VCaP (cell line): Measurements from ENCODE around the gene MBD3L3.
A peak's percentile ranks its signal among the peaks of the same experiment; 100 is the strongest.
"Not testable (repeated sequence)": the region's sequence is repeated elsewhere in the genome, so short reads cannot be mapped to it uniquely, and the experiment has no call there.

Experiments used
- H3K27ac ChIP-seq: fragments of 450-650 bp; 2 replicates; pipeline ENCODE4 v1.5.1; 2017
- CTCF ChIP-seq: fragments of 450-650 bp; conservative IDR thresholded peaks from 2 replicates; pipeline ENCODE4 v1.5.1; 2017; ENCODE audit warnings: mild to moderate bottlenecking, moderate library complexity

Gene MBD3L3

GRCh38 chr19:7069042-7069903, 10.8 kb upstream of the MBD3L3 start, which contains the start of gene ZNF557:
Gene ZNF557 (plus strand): TSS chr19:7069703. CDS start chr19:7075075, 5,372 bp downstream.
- peak within 1 kb of the TSS; percentile 69 for H3K27ac ChIP-seq
- TF ChIP-seq CTCF: no peak

DNA sequence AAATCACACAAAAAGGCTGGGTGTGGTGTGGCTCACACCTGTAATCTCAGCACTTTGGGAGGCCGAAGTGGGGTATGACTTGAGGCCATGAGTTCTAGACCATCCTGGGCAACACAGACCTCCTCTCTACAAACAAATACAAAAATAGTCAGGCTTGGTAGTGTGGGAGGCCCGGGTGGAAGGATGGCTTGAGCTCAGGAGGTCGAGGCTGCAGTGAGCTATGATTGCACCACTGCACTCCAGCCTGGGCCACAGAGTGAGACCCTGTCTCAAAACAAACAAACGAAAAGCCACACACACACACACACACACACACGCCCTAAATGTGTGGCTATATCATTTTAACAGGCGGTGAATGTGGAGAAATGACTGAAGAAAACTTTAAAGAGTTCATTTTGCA, 10.1 kb upstream of the MBD3L3 start:
- no peak for TF ChIP-seq CTCF
- H3K27ac ChIP-seq: peak overlapping the region; percentile 69; the same call in 1 of the 2 replicates

- TF ChIP-seq CTCF: no peak
- H3K27ac ChIP-seq: no peak overlapping the region
Measured at GRCh38 chr19:7067716-7068115, 9.2 kb upstream of the MBD3L3 start.

DNA sequence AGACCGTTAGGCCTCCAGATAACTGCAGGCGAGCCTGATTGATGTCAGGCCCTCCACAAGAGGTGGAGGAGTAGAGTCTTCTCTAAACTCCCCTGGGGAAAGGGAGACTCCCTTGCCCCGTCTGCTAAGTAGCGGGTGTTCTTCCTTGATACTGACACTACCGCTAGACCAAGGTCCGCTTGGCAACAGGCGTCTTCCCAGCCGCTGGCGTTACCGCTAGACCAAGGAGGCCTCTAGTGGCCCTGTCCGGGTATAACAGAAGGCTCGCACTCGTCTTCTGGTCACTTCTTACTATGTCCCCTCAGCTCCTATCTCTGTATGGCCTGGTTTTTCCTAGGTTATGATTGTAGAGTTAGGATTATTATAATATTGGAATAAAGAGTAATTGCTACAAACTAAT, 8.6 kb upstream of the MBD3L3 start:
- TF ChIP-seq CTCF: peak; percentile 26; the same call in 1 of the 2 replicates
- not testable (repeated sequence) for H3K27ac ChIP-seq

GRCh38 chr19:7063764-7064418, 5.4 kb upstream of the MBD3L3 start:
- no peak for TF ChIP-seq CTCF
- no peak overlapping the region for H3K27ac ChIP-seq

DNA sequence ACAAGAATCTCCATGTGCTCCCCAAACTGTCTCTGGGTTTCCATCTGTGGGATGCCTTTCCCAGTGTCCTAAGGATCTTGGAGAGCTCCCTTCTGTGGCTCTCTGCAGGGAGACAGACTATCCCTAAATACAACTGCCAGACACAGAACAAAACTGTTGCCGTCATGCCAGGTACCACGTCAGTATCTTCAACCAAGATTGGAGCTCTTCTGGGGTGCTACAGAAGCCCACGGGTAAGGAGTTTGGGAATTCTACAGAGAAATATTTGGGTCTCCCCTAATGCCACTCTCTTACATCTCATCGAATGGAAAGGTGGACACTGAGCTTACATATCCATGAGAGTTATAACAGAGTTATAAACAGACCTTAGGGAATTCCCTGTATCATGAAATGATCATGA, 4.9 kb upstream of the MBD3L3 start:
- H3K27ac ChIP-seq: no peak overlapping the region
- TF ChIP-seq CTCF: no peak

DNA sequence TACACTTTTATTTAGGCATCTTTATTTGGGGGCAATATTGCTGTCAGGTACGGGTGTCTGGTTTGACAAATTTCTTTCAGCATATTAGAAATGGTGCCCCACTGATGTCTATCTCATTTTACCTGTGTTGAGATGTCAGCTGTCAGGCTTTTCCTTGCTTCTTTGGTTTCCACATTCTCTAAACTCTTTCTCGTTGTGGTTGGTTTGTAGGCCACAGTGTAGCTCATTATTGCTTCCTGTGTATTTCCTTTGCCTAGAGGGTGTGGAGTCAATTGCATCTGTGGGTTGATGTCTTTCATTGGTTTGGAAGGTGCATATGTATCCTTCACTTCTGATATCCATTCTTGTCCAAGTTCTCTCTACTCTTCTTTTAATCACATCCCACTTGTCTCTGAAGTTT, 1.5 kb upstream of the MBD3L3 start:
- not testable (repeated sequence) for H3K27ac ChIP-seq

- not testable (repeated sequence) for H3K27ac ChIP-seq
Measured at GRCh38 chr19:7056371-7056770, 2.1 kb downstream of the MBD3L3 start.

DNA sequence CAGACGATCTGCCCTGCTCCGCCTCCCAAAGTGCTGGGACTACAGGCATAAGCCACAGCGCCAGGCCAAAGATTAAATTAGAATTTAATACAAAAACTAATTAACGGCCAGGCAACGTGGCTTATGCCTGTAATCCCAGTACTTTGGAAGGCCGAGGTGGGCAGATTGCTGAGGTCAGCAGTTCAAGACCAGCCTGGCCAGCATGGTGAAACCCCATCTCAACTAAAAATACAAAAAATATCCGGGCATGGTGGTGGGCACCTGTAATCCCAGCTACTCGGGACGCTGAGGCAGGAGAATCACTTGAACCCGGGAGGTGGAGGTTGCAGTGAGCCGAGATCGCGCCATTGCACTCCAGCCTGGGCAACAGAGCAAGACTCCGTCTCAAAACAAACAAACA, 2.8 kb downstream of the MBD3L3 start:
- H3K27ac ChIP-seq: not testable (repeated sequence)

DNA sequence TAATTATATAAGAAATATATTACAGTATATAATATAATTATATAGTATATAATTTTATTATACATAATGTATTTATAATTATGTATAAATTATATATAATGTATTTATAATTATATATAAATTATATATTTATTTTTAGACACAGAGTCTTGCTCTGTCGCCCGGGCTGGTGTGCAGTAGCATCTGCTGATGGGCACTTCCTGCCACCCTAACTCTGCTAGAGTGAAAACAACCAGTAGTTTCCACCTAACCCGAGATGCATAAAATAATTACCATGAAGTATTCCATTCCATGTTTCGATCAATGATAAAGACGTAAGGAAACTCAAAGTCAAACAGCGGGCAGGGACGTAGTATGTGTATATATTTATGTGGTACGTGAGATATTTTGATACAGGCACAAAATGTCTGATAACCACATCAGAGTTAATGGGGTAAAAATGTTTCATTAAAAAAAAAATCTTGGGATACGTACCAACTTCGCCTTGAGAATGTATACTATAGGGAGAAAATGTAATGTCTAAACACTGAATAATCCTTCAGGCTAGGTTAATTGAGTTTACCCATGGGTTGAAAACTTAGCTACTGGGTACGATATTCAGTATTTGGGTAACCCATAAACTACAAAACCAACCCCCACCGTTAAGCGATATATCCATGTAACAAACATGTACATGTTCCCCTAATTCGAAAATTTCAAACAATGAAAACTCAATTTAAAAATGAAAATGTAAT, 3.7 kb downstream of the MBD3L3 start:
- not testable (repeated sequence) for H3K27ac ChIP-seq

DNA sequence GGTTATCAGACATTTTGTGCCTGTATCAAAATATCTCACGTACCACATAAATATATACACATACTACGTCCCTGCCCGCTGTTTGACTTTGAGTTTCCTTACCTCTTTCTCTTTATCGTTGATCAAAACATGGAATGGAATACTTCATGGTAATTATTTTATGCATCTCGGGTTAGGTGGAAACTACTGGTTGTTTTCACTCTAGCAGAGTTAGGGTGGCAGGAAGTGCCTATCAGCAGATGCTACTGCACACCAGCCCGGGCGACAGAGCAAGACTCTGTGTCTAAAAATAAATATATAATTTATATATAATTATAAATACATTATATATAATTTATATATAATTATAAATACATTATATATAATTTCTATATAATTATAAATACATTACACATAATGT, 5.6 kb downstream of the MBD3L3 start:
- H3K27ac ChIP-seq: not testable (repeated sequence)

- not testable (repeated sequence) for H3K27ac ChIP-seq
Measured at GRCh38 chr19:7051421-7051820, 7.1 kb downstream of the MBD3L3 start.

GRCh38 chr19:7049021-7049420, 9.5 kb downstream of the MBD3L3 start, which contains the start of gene MBD3L2:
Gene MBD3L2 (plus strand): TSS chr19:7049321. CDS start chr19:7049374, 53 bp downstream.
- not testable (repeated sequence) for H3K27ac ChIP-seq
